Mucosa of rectum (tissue), 2 donors: Measurements from ENCODE around the gene HDAC9.

Source experiments
- H3K27ac ChIP-seq, 2 donors: one replicate each; pipeline ENCODE4 v1.7.0; 2013; ENCODE audit warnings: inconsistent platforms in 2 of 2, low read depth in 2 of 2, low read length in 2 of 2
- H3K27me3 ChIP-seq, 2 donors: one replicate each; pipeline ENCODE4 v1.7.0; 2013; ENCODE audit warnings: low read length in 2 of 2; ENCODE audit not compliant: control insufficient read depth in 2 of 2, insufficient read depth in 2 of 2
- H3K36me3 ChIP-seq, 2 donors: one replicate each; pipeline ENCODE4 v1.7.0; 2013; ENCODE audit warnings: low read length in 2 of 2; ENCODE audit not compliant: control insufficient read depth in 2 of 2, insufficient read depth in 2 of 2
- H3K4me1 ChIP-seq, 2 donors: one replicate each; pipeline ENCODE4 v1.7.0; 2013; ENCODE audit warnings: low read length in 2 of 2, mild to moderate bottlenecking in 1 of 2; ENCODE audit not compliant: control insufficient read depth in 2 of 2, insufficient read depth in 2 of 2
- H3K4me3 ChIP-seq, 2 donors: one replicate each; pipeline ENCODE4 v1.7.0; 2013; ENCODE audit warnings: low read length in 2 of 2
- H3K9ac ChIP-seq, 2 donors: one replicate each; pipeline ENCODE4 v1.7.0; 2013; ENCODE audit warnings: low read length in 2 of 2, low read depth in 1 of 2, mild to moderate bottlenecking in 1 of 2
- H3K9me3 ChIP-seq, 2 donors: one replicate each; pipeline ENCODE4 v1.7.0; 2013; ENCODE audit warnings: low read length in 2 of 2; ENCODE audit not compliant: control insufficient read depth in 2 of 2
- donor health status: healthy.
- donor health status: Normal muscosa, but diverticular disease.

HDAC9 gene

GRCh38 chr7:18619311-18619710, 123.8 kb downstream of the HDAC9 start:
- no peak overlapping the region for H3K4me3 ChIP-seq

GRCh38 chr7:18623389-18623788, 127.8 kb downstream of the HDAC9 start:
- Histone ChIP-seq H3K27me3 (no peaks in the 10 kb centered on the region), H3K27ac (no peak overlapping the region), H3K4me1 (no peaks in the 10 kb centered on the region), H3K4me3 (no peak overlapping the region), H3K36me3 (no peaks in the 10 kb centered on the region), H3K9me3 (no peaks in the 10 kb centered on the region), H3K9ac (no peak overlapping the region)

More at GRCh38 chr7:18619311-18619710, 123.8 kb downstream of the HDAC9 start:
- Histone ChIP-seq H3K27ac (no peak overlapping the region), H3K27me3 (no peaks in the 10 kb centered on the region), H3K36me3 (no peaks in the 10 kb centered on the region), H3K4me1 (no peaks in the 10 kb centered on the region), H3K9me3 (no peaks in the 10 kb centered on the region), H3K9ac (no peak overlapping the region)

GRCh38 chr7:18624459-18624858, 128.9 kb downstream of the HDAC9 start:
- Histone ChIP-seq H3K27me3 (no peaks in the 10 kb centered on the region), H3K9me3 (no peaks in the 10 kb centered on the region), H3K9ac (no peak overlapping the region), H3K4me3 (no peak overlapping the region), H3K4me1 (no peaks in the 10 kb centered on the region), H3K27ac (no peak overlapping the region), H3K36me3 (no peaks in the 10 kb centered on the region)

- H3K27me3 ChIP-seq: no peaks in the 10 kb centered on the region
- H3K9me3 ChIP-seq: no peaks in the 10 kb centered on the region
- no peaks in the 10 kb centered on the region for H3K36me3 ChIP-seq
- no peak overlapping the region for H3K9ac ChIP-seq
- H3K4me1 ChIP-seq: no peaks in the 10 kb centered on the region
- H3K27ac ChIP-seq: no peak overlapping the region
- H3K4me3 ChIP-seq: no peak overlapping the region
Measured at GRCh38 chr7:18626086-18626485, 130.5 kb downstream of the HDAC9 start.

GRCh38 chr7:18626717-18627116, 131.2 kb downstream of the HDAC9 start:
- Histone ChIP-seq H3K9me3 (no peaks in the 10 kb centered on the region), H3K27me3 (no peaks in the 10 kb centered on the region), H3K4me3 (no peak overlapping the region), H3K27ac (no peak overlapping the region), H3K36me3 (no peaks in the 10 kb centered on the region), H3K4me1 (no peaks in the 10 kb centered on the region), H3K9ac (no peak overlapping the region)

GRCh38 chr7:18637516-18637915, 142.0 kb downstream of the HDAC9 start:
- Histone ChIP-seq H3K9ac (no peak overlapping the region), H3K27ac (no peak overlapping the region), H3K36me3 (no peaks in the 10 kb centered on the region), H3K4me1 (no peaks in the 10 kb centered on the region), H3K4me3 (no peak overlapping the region), H3K9me3 (no peaks in the 10 kb centered on the region), H3K27me3 (no peaks in the 10 kb centered on the region)

GRCh38 chr7:18638594-18639452, 143.3 kb downstream of the HDAC9 start:
- Histone ChIP-seq H3K27me3 (no peaks in the 10 kb centered on the region), H3K9ac (no peak overlapping the region), H3K36me3 (no peaks in the 10 kb centered on the region), H3K27ac (no peak overlapping the region), H3K4me3 (no peak overlapping the region), H3K9me3 (no peaks in the 10 kb centered on the region), H3K4me1 (no peaks in the 10 kb centered on the region)

- Histone ChIP-seq H3K4me3 (no peak overlapping the region), H3K9ac (no peak overlapping the region), H3K9me3 (no peaks in the 10 kb centered on the region), H3K36me3 (no peaks in the 10 kb centered on the region), H3K4me1 (no peaks in the 10 kb centered on the region), H3K27ac (no peak overlapping the region), H3K27me3 (no peaks in the 10 kb centered on the region)
Measured at GRCh38 chr7:18639711-18640110, 144.2 kb downstream of the HDAC9 start.

- H3K4me1 ChIP-seq: no peaks in the 10 kb centered on the region
- peaks cover 0 to 6% of the 10 kb centered on the region in 2 donors for H3K36me3 ChIP-seq
- no peaks in the 10 kb centered on the region for H3K9me3 ChIP-seq
- no peak overlapping the region for H3K27ac ChIP-seq
- H3K9ac ChIP-seq: no peak overlapping the region
- no peaks in the 10 kb centered on the region for H3K27me3 ChIP-seq
- H3K4me3 ChIP-seq: no peak overlapping the region
Measured at GRCh38 chr7:18644981-18645380, 149.4 kb downstream of the HDAC9 start.

GRCh38 chr7:18647582-18647981, 152.0 kb downstream of the HDAC9 start:
- Histone ChIP-seq H3K27ac (no peak overlapping the region), H3K36me3 (peaks cover 0 to 6% of the 10 kb centered on the region in 2 donors), H3K4me1 (no peaks in the 10 kb centered on the region), H3K9ac (no peak overlapping the region), H3K4me3 (no peak overlapping the region), H3K9me3 (no peaks in the 10 kb centered on the region), H3K27me3 (no peaks in the 10 kb centered on the region)
